Skeletal muscle tissue (tissue), 4 donors: Measurements from ENCODE around the gene LCT. TPM values are rescaled to one million over a fixed set of nuclear protein-coding genes. Genes with fewer than 3 reads are reported as not detected.
A peak's percentile ranks its signal among the peaks of the same experiment; 100 is the strongest.
"Not testable (repeated sequence)": the region's sequence is repeated elsewhere in the genome, so short reads cannot be mapped to it uniquely, and the experiment has no call there.

ENCODE experiments used
- H3K27ac ChIP-seq: one replicate; pipeline ENCODE4 v1.7.0; 2013; ENCODE audit warnings: mild to moderate bottlenecking, low read depth, low read length, inconsistent platforms
- H3K27me3 ChIP-seq, 3 donors: one replicate each; pipeline ENCODE4 v1.7.0; 2013; ENCODE audit warnings: low read length in 3 of 3; ENCODE audit not compliant: control insufficient read depth in 3 of 3, insufficient read depth in 3 of 3
- H3K36me3 ChIP-seq, 3 donors: one replicate each; pipeline ENCODE4 v1.7.0; 2013; ENCODE audit warnings: low read length in 3 of 3; ENCODE audit not compliant: control insufficient read depth in 3 of 3, insufficient read depth in 3 of 3
- H3K4me1 ChIP-seq, 3 donors: one replicate each; pipeline ENCODE4 v1.7.0; 2013; ENCODE audit warnings: low read length in 3 of 3, mild to moderate bottlenecking in 3 of 3; ENCODE audit not compliant: control insufficient read depth in 3 of 3, insufficient read depth in 3 of 3
- H3K4me3 ChIP-seq, 3 donors: one replicate each; pipeline ENCODE4 v1.7.0; 2013; ENCODE audit warnings: low read length in 3 of 3
- H3K9ac ChIP-seq, 3 donors: one replicate each; pipeline ENCODE4 v1.7.0; 2013; ENCODE audit warnings: low read length in 3 of 3, mild to moderate bottlenecking in 3 of 3, moderate library complexity in 2 of 3, low read depth in 1 of 3
- H3K9me3 ChIP-seq, 3 donors: one replicate each; pipeline ENCODE4 v1.7.0; 2013; ENCODE audit warnings: low read length in 3 of 3; ENCODE audit not compliant: control insufficient read depth in 3 of 3
- total RNA-seq: library from RNA; depleted of rRNA; stranded (reverse); fragments of >200 nt; gene quantifications from one replicate; pipeline ENCODE4 v1.2.3, GENCODE V29; 2014
- donor health status: Osteomylitis.

LCT gene
- not detected for total RNA-seq

- Histone ChIP-seq H3K4me1 (peaks cover 0 to 6% (median 4%) of the 10 kb centered on the region in 3 donors), H3K27ac (no peak within 1 kb of the TSS), H3K9me3 (no peaks in the 10 kb centered on the region), H3K4me3 (no peak within 1 kb of the TSS), H3K9ac (no peak within 1 kb of the TSS), H3K36me3 (no peaks in the 10 kb centered on the region), H3K27me3 (no peaks in the 10 kb centered on the region)
These were observed at the start of gene LCT for GRCh38 chr2:135836596-135837270. Gene LCT (minus strand): TSS chr2:135837184. CDS start chr2:135837169, 15 bp downstream.

- Histone ChIP-seq H3K9ac (no peak overlapping the region), H3K27ac (no peak overlapping the region), H3K27me3 (no peaks in the 10 kb centered on the region), H3K9me3 (no peaks in the 10 kb centered on the region), H3K4me3 (no peak overlapping the region), H3K4me1 (peaks cover 0 to 3% (median 0%) of the 10 kb centered on the region in 3 donors), H3K36me3 (no peaks in the 10 kb centered on the region)
These were observed 48.7 kb upstream of the LCT start for GRCh38 chr2:135885709-135886108.

GRCh38 chr2:135882415-135882814, 45.4 kb upstream of the LCT start:
- Histone ChIP-seq H3K27ac (no peak overlapping the region), H3K4me3 (no peak overlapping the region), H3K9ac (no peak overlapping the region), H3K9me3 (no peaks in the 10 kb centered on the region), H3K4me1 (peaks cover 0 to 3% (median 0%) of the 10 kb centered on the region in 3 donors), H3K36me3 (no peaks in the 10 kb centered on the region), H3K27me3 (no peaks in the 10 kb centered on the region)

- not testable (repeated sequence) for H3K27me3 ChIP-seq, H3K9me3 ChIP-seq, H3K36me3 ChIP-seq
- Histone ChIP-seq H3K4me1 (peaks cover 10 to 14% (median 10%) of the 10 kb centered on the region in 3 donors), H3K27ac (peak overlapping the region; percentile 62), H3K9ac (peak overlapping the region; percentile 64 to 85 (median 71)), H3K4me3 (peak overlapping the region; percentile 66 to 80 (median 78))
These were observed 39.8 kb upstream of the LCT start for GRCh38 chr2:135876770-135877169.

- Histone ChIP-seq H3K27ac (peak within 1 kb of the TSS; percentile 77), H3K4me1 (peaks cover 10 to 14% (median 10%) of the 10 kb centered on the region in 3 donors), H3K4me3 (peak within 1 kb of the TSS; percentile 66 to 80 (median 78)), H3K27me3 (no peaks in the 10 kb centered on the region), H3K9ac (peak within 1 kb of the TSS; percentile 78 to 89 (median 85)), H3K9me3 (no peaks in the 10 kb centered on the region), H3K36me3 (peaks cover 0 to 3% (median 1%) of the 10 kb centered on the region in 3 donors)
These were observed 39.2 kb upstream of the LCT start, which contains the start of gene MCM6 for GRCh38 chr2:135876066-135876711. Gene MCM6 (minus strand): TSS chr2:135876443. CDS start chr2:135876365, 78 bp downstream.

- H3K4me3 ChIP-seq = peak overlapping the region; percentile 66 to 80 (median 78)
- peaks cover 0 to 8% (median 7%) of the 10 kb centered on the region in 3 donors for H3K36me3 ChIP-seq
- H3K4me1 ChIP-seq = peaks cover 10 to 14% (median 10%) of the 10 kb centered on the region in 3 donors
- no peaks in the 10 kb centered on the region for H3K9me3 ChIP-seq
- H3K27me3 ChIP-seq = no peaks in the 10 kb centered on the region
- H3K27ac ChIP-seq = peak overlapping the region; percentile 77
- peak overlapping the region; percentile 78 to 89 (median 85) for H3K9ac ChIP-seq
These were observed 38.6 kb upstream of the LCT start for GRCh38 chr2:135875491-135876065.

- H3K4me1 ChIP-seq = peaks cover 10 to 14% (median 10%) of the 10 kb centered on the region in 3 donors
- H3K36me3 ChIP-seq = peaks cover 5 to 15% (median 10%) of the 10 kb centered on the region in 3 donors
- H3K27ac ChIP-seq = no peak overlapping the region
- H3K9me3 ChIP-seq = no peaks in the 10 kb centered on the region
- peak overlapping the region in 1 of 3 donors; percentile 78 for H3K4me3 ChIP-seq
- H3K9ac ChIP-seq = peak overlapping the region in 1 of 3 donors; percentile 89
- H3K27me3 ChIP-seq = no peaks in the 10 kb centered on the region
These were observed 37.9 kb upstream of the LCT start for GRCh38 chr2:135874777-135875365.

GRCh38 chr2:135870571-135870970, 33.6 kb upstream of the LCT start:
- H3K4me3 ChIP-seq = no peak overlapping the region
- H3K4me1 ChIP-seq = peaks cover 6 to 8% (median 8%) of the 10 kb centered on the region in 3 donors
- H3K36me3 ChIP-seq = peaks cover 21 to 42% (median 37%) of the 10 kb centered on the region in 3 donors
- H3K27me3 ChIP-seq = no peaks in the 10 kb centered on the region
- H3K27ac ChIP-seq = no peak overlapping the region
- no peak overlapping the region for H3K9ac ChIP-seq
- no peaks in the 10 kb centered on the region for H3K9me3 ChIP-seq

- Histone ChIP-seq H3K36me3 (peaks cover 15 to 65% (median 48%) of the 10 kb centered on the region in 3 donors), H3K4me1 (no peaks in the 10 kb centered on the region), H3K9me3 (no peaks in the 10 kb centered on the region), H3K9ac (no peak overlapping the region), H3K4me3 (no peak overlapping the region), H3K27ac (no peak overlapping the region), H3K27me3 (no peaks in the 10 kb centered on the region)
These were observed 26.2 kb upstream of the LCT start for GRCh38 chr2:135863233-135863632.
